SU-DHL-6 (cell line): ENCODE measurements around the gene UPB1.

Source experiments
- H2AFZ ChIP-seq: fragments of 200-600 bp; sonication (generic); 2 replicates; pipeline ENCODE4 v1.6.1; 2014; ENCODE audit warnings: low read depth, mild to moderate bottlenecking, moderate library complexity, mixed read lengths, antibody characterized with exemption, low read length; ENCODE audit not compliant: severe bottlenecking
- H3F3A ChIP-seq: fragments of 200-600 bp; shearing (Covaris generic); 2 replicates; pipeline ENCODE4 v1.6.0; 2016; ENCODE audit warnings: antibody characterized with exemption, mild to moderate bottlenecking; ENCODE audit not compliant: insufficient read depth
- H3K27ac ChIP-seq: fragments of 200-600 bp; sonication (generic); 2 replicates; pipeline ENCODE4 v1.5.1; 2016; ENCODE audit warnings: low read depth, mild to moderate bottlenecking, low read length, moderate library complexity, mixed read lengths
- H3K27me3 ChIP-seq: fragments of 200-600 bp; sonication (generic), shearing (Covaris generic); 2 replicates; pipeline ENCODE4 v1.6.0; 2014; ENCODE audit warnings: mild to moderate bottlenecking, low read length
- H3K36me3 ChIP-seq: fragments of 200-600 bp; sonication (generic); 2 replicates; pipeline ENCODE4 v1.6.1; 2014; ENCODE audit warnings: mild to moderate bottlenecking, low read length, mixed read lengths
- H3K4me2 ChIP-seq: fragments of 300-600, 200-600 bp; shearing (Covaris generic), sonication (generic); 2 replicates; pipeline ENCODE4 v1.6.0; 2014; ENCODE audit warnings: low read length, low read depth, mild to moderate bottlenecking; ENCODE audit not compliant: poor library complexity, severe bottlenecking
- H3K4me3 ChIP-seq: fragments of 200-600 bp; sonication (generic); 2 replicates; pipeline ENCODE4 v1.5.1; 2014; ENCODE audit warnings: antibody characterized with exemption, low read length, mild to moderate bottlenecking, mixed read lengths; ENCODE audit not compliant: insufficient read depth, poor library complexity, severe bottlenecking
- H3K79me2 ChIP-seq: fragments of 200-600 bp; sonication (generic); 2 replicates; pipeline ENCODE4 v1.6.1; 2014; ENCODE audit warnings: mild to moderate bottlenecking, low read length, moderate library complexity; ENCODE audit not compliant: insufficient read depth
- H3K9ac ChIP-seq: fragments of 200-600 bp; sonication (generic); 2 replicates; pipeline ENCODE4 v1.7.0; 2014; ENCODE audit warnings: mild to moderate bottlenecking, low read length
- H3K9me2 ChIP-seq: fragments of 200-600 bp; sonication (generic); replicated peaks from 2 replicates; pipeline ENCODE4 v1.6.1; 2014; ENCODE audit warnings: low read length; ENCODE audit not compliant: insufficient read depth
- H3K9me3 ChIP-seq: fragments of 200-600 bp; sonication (generic); 2 replicates; pipeline ENCODE4 v1.6.1; 2014; ENCODE audit warnings: low read length, mixed read lengths; ENCODE audit not compliant: insufficient read depth
- H4K20me1 ChIP-seq: fragments of 200-600 bp; sonication (generic); 2 replicates; pipeline ENCODE4 v1.6.1; 2014; ENCODE audit warnings: low read depth, mild to moderate bottlenecking, antibody characterized with exemption, low read length, moderate library complexity, mixed read lengths
- EZH2phosphoT487 ChIP-seq: fragments of 200-600 bp; sonication (generic), shearing (Covaris generic); conservative IDR thresholded peaks from 2 replicates; pipeline ENCODE4 v1.6.1; 2018; ENCODE audit warnings: mild to moderate bottlenecking, antibody characterized with exemption, low read length, moderate library complexity, mixed read lengths
- TF ChIP-seq, protein P1 (sequence below): fragments of 200-600 bp; sonication (generic); IDR thresholded peaks from one replicate; pipeline ENCODE4 v1.5.1; 2017; ENCODE audit warnings: antibody characterized with exemption, mild to moderate bottlenecking, low read length, moderate library complexity; ENCODE audit not compliant: insufficient read depth, poor library complexity, severe bottlenecking

The UPB1 gene

DNA sequence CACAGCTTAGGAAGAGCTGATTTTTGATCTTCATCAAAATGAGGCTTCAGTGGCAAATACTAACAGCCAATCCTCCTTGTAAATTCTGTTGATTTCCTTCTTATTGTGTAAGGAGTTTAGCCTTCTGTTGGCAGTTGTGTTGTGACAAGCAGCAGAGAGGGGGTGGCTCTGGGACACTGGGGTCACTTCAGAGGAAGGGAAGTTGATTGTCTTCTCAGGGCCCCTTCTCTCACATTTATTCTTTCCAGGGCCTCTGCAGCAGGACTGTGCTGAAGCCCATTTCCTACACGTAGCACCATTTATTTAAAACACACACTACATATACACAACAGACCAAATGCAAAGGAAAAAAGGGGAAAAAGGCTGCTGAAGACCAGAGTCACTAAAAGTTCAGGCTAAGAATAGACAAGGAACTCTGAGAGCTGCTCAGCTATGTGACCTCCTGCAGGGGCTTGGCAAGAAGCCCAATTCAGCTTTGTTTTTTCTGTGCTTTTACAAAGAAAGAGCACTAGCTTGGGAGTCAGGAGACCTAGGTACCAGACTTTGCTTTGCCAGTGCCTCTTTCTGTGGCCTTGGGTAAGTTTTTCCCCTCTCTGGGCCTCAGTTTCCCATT, 28.3 kb upstream of the UPB1 start:
- Histone ChIP-seq H2AFZ (no peak overlapping the region), H3K4me2 (no peak overlapping the region)

DNA sequence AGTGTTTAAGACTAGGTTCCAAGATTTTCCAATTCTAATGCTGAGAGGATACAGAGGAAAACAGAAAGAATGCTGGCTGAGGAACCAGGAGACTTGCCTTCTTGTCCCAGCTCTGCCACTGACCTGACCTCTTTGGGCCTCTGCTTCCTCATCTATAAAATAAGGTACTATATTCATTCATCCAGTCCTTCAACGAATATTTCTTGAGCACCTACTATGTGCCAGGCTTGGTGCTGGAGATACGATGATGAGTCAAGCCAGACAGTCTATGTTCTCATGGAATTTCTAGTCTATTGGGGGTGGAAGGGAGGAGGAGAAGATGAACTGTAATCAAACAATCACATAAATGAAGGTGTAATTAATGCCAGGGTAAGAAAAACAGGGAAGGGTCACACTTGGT, 27.8 kb upstream of the UPB1 start:
- H3K79me2 ChIP-seq, result no peaks in the 10 kb centered on the region
- H3K4me3 ChIP-seq, result no peak overlapping the region
- H4K20me1 ChIP-seq, result no peaks in the 10 kb centered on the region
- no peak overlapping the region for H3K27ac ChIP-seq
- H3K9me3 ChIP-seq, result no peaks in the 10 kb centered on the region
- H3K27me3 ChIP-seq, result no peaks in the 10 kb centered on the region
- TF ChIP-seq EZH2phosphoT487, result no peak
- TF ChIP-seq, protein P1, sequence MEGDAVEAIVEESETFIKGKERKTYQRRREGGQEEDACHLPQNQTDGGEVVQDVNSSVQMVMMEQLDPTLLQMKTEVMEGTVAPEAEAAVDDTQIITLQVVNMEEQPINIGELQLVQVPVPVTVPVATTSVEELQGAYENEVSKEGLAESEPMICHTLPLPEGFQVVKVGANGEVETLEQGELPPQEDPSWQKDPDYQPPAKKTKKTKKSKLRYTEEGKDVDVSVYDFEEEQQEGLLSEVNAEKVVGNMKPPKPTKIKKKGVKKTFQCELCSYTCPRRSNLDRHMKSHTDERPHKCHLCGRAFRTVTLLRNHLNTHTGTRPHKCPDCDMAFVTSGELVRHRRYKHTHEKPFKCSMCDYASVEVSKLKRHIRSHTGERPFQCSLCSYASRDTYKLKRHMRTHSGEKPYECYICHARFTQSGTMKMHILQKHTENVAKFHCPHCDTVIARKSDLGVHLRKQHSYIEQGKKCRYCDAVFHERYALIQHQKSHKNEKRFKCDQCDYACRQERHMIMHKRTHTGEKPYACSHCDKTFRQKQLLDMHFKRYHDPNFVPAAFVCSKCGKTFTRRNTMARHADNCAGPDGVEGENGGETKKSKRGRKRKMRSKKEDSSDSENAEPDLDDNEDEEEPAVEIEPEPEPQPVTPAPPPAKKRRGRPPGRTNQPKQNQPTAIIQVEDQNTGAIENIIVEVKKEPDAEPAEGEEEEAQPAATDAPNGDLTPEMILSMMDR, result no peak
- H3K36me3 ChIP-seq, result no peaks in the 10 kb centered on the region
- H2AFZ ChIP-seq, result no peak overlapping the region
- H3K4me2 ChIP-seq, result no peak overlapping the region
- H3K9ac ChIP-seq, result no peak overlapping the region
- H3K9me2 ChIP-seq, result no peaks in the 10 kb centered on the region
- H3F3A ChIP-seq, result no peaks in the 10 kb centered on the region

More for the DNA sequence above, 28.3 kb upstream of the UPB1 start:
- no peak overlapping the region for H3K4me3 ChIP-seq
- H3F3A ChIP-seq, result no peaks in the 10 kb centered on the region
- no peaks in the 10 kb centered on the region for H3K36me3 ChIP-seq
- H3K9ac ChIP-seq, result no peak overlapping the region
- H3K9me3 ChIP-seq, result no peaks in the 10 kb centered on the region
- H4K20me1 ChIP-seq, result no peaks in the 10 kb centered on the region
- no peak overlapping the region for H3K27ac ChIP-seq
- no peaks in the 10 kb centered on the region for H3K79me2 ChIP-seq
- no peaks in the 10 kb centered on the region for H3K9me2 ChIP-seq
- no peaks in the 10 kb centered on the region for H3K27me3 ChIP-seq
- no peak for TF ChIP-seq EZH2phosphoT487
- TF ChIP-seq, protein P1, result no peak

DNA sequence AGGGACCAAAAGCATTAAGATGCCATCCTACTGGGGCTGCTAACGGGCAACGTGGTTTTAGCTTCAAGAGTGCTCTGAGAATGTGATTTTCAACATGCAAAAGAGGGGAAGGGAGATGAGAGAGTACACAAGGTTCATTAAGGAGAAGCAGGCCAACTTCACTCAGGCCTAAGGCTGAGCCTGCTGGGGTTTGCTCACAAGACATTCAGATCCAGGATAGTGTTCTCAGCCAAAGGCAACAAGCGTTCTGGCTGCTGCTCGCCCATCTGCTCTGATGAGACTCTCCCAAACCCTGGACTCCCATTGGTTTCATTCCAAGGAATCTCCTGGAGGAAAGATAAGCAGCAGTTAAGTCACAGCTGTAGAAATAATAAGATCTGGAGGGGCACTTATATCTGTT, 23.6 kb upstream of the UPB1 start:
- peaks cover 4% of the 10 kb centered on the region; the same call in 1 of the 2 replicates for H3K9me3 ChIP-seq
- H4K20me1 ChIP-seq, result no peaks in the 10 kb centered on the region
- no peaks in the 10 kb centered on the region for H3K79me2 ChIP-seq
- no peaks in the 10 kb centered on the region for H3K9me2 ChIP-seq
- no peak overlapping the region for H3K4me2 ChIP-seq
- TF ChIP-seq EZH2phosphoT487, result no peak
- TF ChIP-seq, protein P1, result no peak
- no peaks in the 10 kb centered on the region for H3K27me3 ChIP-seq
- no peak overlapping the region for H3K9ac ChIP-seq
- H3K36me3 ChIP-seq, result no peaks in the 10 kb centered on the region
- H3K4me3 ChIP-seq, result no peak overlapping the region
- H3F3A ChIP-seq, result no peaks in the 10 kb centered on the region
- no peak overlapping the region for H2AFZ ChIP-seq
- no peak overlapping the region for H3K27ac ChIP-seq
